Measurements from ENCODE around the gene VSTM2L. TPM values are rescaled to one million over a fixed set of nuclear protein-coding genes. Genes with fewer than 3 reads are reported as not detected.

Gene VSTM2L
- total and polyA plus RNA-seq, 2 donors (not counting 3 experiments of a cell fraction or from before 2014, with no cell fraction given) = 0.18 TPM; not detected in 1

GRCh38 chr20:37869334-37869861 is 33.5 kb upstream of the VSTM2L start:
- dilution Hi-C loops (cut with MboI; ENCODE audit: extremely low pct_ligation_motif_present, low sequenced_read_pairs) = no loop called here
- Histone ChIP-seq H3K27ac (ENCODE audit: insufficient read depth, low read depth, low read length) (no peak overlapping the region), H3K36me3 (ENCODE audit: control insufficient read depth in 2 of 2, extremely low read depth in 1 of 2, insufficient read depth in 2 of 2, low read length in 2 of 2) (peaks cover 0 to 6% of the 10 kb centered on the region in 2 experiments), H4K20me1 (replicated peaks; ENCODE audit: control insufficient read depth, extremely low read depth, insufficient read depth, low read length) (no peaks in the 10 kb centered on the region), H3K4me2 (ENCODE audit: insufficient read depth, low read length) (no peak overlapping the region), H2AFZ (ENCODE audit: low read depth, low read length) (no peak overlapping the region), H3K4me1 (ENCODE audit: control insufficient read depth, extremely low read depth, insufficient read depth, low read length) (no peaks in the 10 kb centered on the region), H3K9ac (replicated peaks; ENCODE audit: extremely low read depth, insufficient read depth, low read length) (no peak overlapping the region), H3K27me3 (ENCODE audit: control insufficient read depth in 2 of 2, insufficient read depth in 2 of 2, low read length in 2 of 2) (no peaks in the 10 kb centered on the region), H3K79me2 (ENCODE audit: control insufficient read depth, insufficient read depth, low read length) (no peaks in the 10 kb centered on the region), H3K9me1 (replicated peaks; ENCODE audit: control insufficient read depth, extremely low read depth, insufficient read depth, low read length) (no peaks in the 10 kb centered on the region), H3K9me3 (replicated peaks; ENCODE audit: control insufficient read depth, insufficient read depth, low read length) (no peaks in the 10 kb centered on the region), H3K4me3 (replicated peaks in 1 of 3; ENCODE audit: insufficient read depth in 1 of 3, low read depth in 1 of 3, low read length in 3 of 3) (no peak overlapping the region)
- no peak for FAIRE-seq
- ChIA-PET CTCF (no interaction called here), POLR2A (no interaction called here)
- intact Hi-C loops (cut with micrococcal nuclease) = no loop called here
- BruUV-seq (replicated peaks) = no TSS peak
- DNase-seq (ENCODE audit: low read depth, low spot score) = no peak
- TF ChIP-seq POLR2AphosphoS5 (IDR thresholded peaks at IDR 0.05; ENCODE audit: insufficient read depth, low read depth, low read length) = no peak
- no peak for TF ChIP-seq EZH2 (IDR thresholded peaks at IDR 0.05; ENCODE audit: borderline replicate concordance, low read depth, low read length, severe bottlenecking)
- no peak for TF ChIP-seq MAX (IDR thresholded peaks at IDR 0.05; ENCODE audit: insufficient read depth, insufficient read length)
- TF ChIP-seq POLR2A (IDR thresholded peaks at IDR 0.05; ENCODE audit: low read depth, low read length) = no peak
- TF ChIP-seq JUN (IDR thresholded peaks at IDR 0.05; ENCODE audit: borderline replicate concordance, insufficient read depth, insufficient read length, low read depth) = no peak
- TF ChIP-seq CTCF (IDR thresholded peaks at IDR 0.05; ENCODE audit: extremely low read depth in 1 of 2, insufficient read depth in 1 of 2, low read depth in 1 of 2, low read length in 2 of 2) = no peak
- TF ChIP-seq GATA2 (IDR thresholded peaks at IDR 0.05; ENCODE audit: insufficient read depth, insufficient read length, low read depth, low read length) = no peak
- no peak for TF ChIP-seq FOS (IDR thresholded peaks at IDR 0.05; ENCODE audit: borderline replicate concordance, insufficient read depth, low read length)
